Measurements from ENCODE around the gene UNC93A. TPM values are rescaled to one million over a fixed set of nuclear protein-coding genes. Genes with fewer than 3 reads are reported as not detected.

UNC93A gene
- total and polyA plus RNA-seq, 2 donors (not counting 1 experiment from before 2014, with no cell fraction given) = not detected

- intact Hi-C loops (cut with micrococcal nuclease) = no loop called here
- no peaks in the 10 kb centered on the region for H3K36me3 ChIP-seq (replicated peaks in 1 of 2; ENCODE audit: control extremely low read depth in 1 of 2, control insufficient read depth in 1 of 2, extremely low read depth in 1 of 2, insufficient read depth in 2 of 2, low read length in 1 of 2)
- WGBS (ENCODE audit: insufficient coverage) = 89% methylated on average over 7 of the region's 9 CpGs
- DNase-seq (no peak), ATAC-seq (ENCODE audit: low read depth) (no peak)
- H2AFZ ChIP-seq (ENCODE audit: insufficient read depth, low read depth, low read length, poor library complexity, severe bottlenecking) = no peak overlapping the region
- ChIA-PET POLR2A (no interaction called here), CTCF (no interaction called here)
- Mint-ChIP-seq H3K4me1 (peaks cover 2% of the 10 kb centered on the region), H3K9me3 (ENCODE audit: insufficient read depth) (no peaks in the 10 kb centered on the region), H3K27ac (no peak overlapping the region), H3K4me3 (no peak overlapping the region), H3K27me3 (peaks cover 12% of the 10 kb centered on the region)
- no peak overlapping the region for H3K27ac ChIP-seq (ENCODE audit: low read length in 2 of 2)
- H3K79me2 ChIP-seq (ENCODE audit: control insufficient read depth, insufficient read depth, low read length) = no peaks in the 10 kb centered on the region
- no peaks in the 10 kb centered on the region for H3K4me1 ChIP-seq (ENCODE audit: control insufficient read depth in 2 of 2, insufficient read depth in 2 of 2, low read length in 2 of 2)
- H3K9me3 ChIP-seq (ENCODE audit: control extremely low read depth in 1 of 3, control insufficient read depth in 2 of 3, insufficient read depth in 1 of 3, low read length in 2 of 3) = no peaks in the 10 kb centered on the region
- no peak overlapping the region for H3K4me2 ChIP-seq (replicated peaks; ENCODE audit: low read depth, low read length, poor library complexity, severe bottlenecking)
- H4K20me1 ChIP-seq (ENCODE audit: control insufficient read depth, insufficient read depth, low read length, poor library complexity, severe bottlenecking) = no peaks in the 10 kb centered on the region
- no peak overlapping the region for H3K4me3 ChIP-seq (ENCODE audit: control extremely low read depth in 1 of 5, extremely low read depth in 1 of 5, insufficient read depth in 1 of 5, low read depth in 2 of 5, low read length in 4 of 5)
- no peak for TF ChIP-seq CTCF (IDR thresholded peaks at IDR 0.05)
- no peak for TF ChIP-seq EZH2 (IDR thresholded peaks at IDR 0.05; ENCODE audit: borderline replicate concordance, insufficient read depth, low read depth, low read length, poor library complexity, severe bottlenecking)
- peaks cover 0 to 4% (median 0%) of the 10 kb centered on the region in 4 experiments for H3K27me3 ChIP-seq (replicated peaks in 1 of 4; ENCODE audit: control extremely low read depth in 1 of 4, control insufficient read depth in 3 of 4, insufficient read depth in 4 of 4, low read length in 3 of 4)
- no peak overlapping the region for H3K9ac ChIP-seq (ENCODE audit: low read length)
These were observed 39.6 kb downstream of the UNC93A start for GRCh38 chr6:167330750-167331149.

- Histone ChIP-seq H3K27me3 (replicated peaks in 1 of 4; ENCODE audit: control extremely low read depth in 1 of 4, control insufficient read depth in 3 of 4, insufficient read depth in 4 of 4, low read length in 3 of 4) (peaks cover 0 to 4% (median 0%) of the 10 kb centered on the region in 4 experiments), H3K36me3 (replicated peaks in 1 of 2; ENCODE audit: control extremely low read depth in 1 of 2, control insufficient read depth in 1 of 2, extremely low read depth in 1 of 2, insufficient read depth in 2 of 2, low read length in 1 of 2) (no peaks in the 10 kb centered on the region), H3K4me3 (ENCODE audit: control extremely low read depth in 1 of 5, extremely low read depth in 1 of 5, insufficient read depth in 1 of 5, low read depth in 2 of 5, low read length in 4 of 5) (no peak overlapping the region), H3K9me3 (ENCODE audit: control extremely low read depth in 1 of 3, control insufficient read depth in 2 of 3, insufficient read depth in 1 of 3, low read length in 2 of 3) (peaks cover 0 to 1% (median 0%) of the 10 kb centered on the region in 3 donors), H4K20me1 (ENCODE audit: control insufficient read depth, insufficient read depth, low read length, poor library complexity, severe bottlenecking) (no peaks in the 10 kb centered on the region), H3K4me1 (ENCODE audit: control insufficient read depth in 2 of 2, insufficient read depth in 2 of 2, low read length in 2 of 2) (no peaks in the 10 kb centered on the region), H3K9ac (ENCODE audit: low read length) (no peak overlapping the region), H2AFZ (ENCODE audit: insufficient read depth, low read depth, low read length, poor library complexity, severe bottlenecking) (no peak overlapping the region), H3K4me2 (replicated peaks; ENCODE audit: low read depth, low read length, poor library complexity, severe bottlenecking) (no peak overlapping the region), H3K79me2 (ENCODE audit: control insufficient read depth, insufficient read depth, low read length) (no peaks in the 10 kb centered on the region), H3K27ac (ENCODE audit: low read length in 2 of 2) (no peak overlapping the region)
- ChIA-PET CTCF (no interaction called here), POLR2A (no interaction called here)
- ATAC-seq (ENCODE audit: low read depth) (no peak), DNase-seq (no peak)
- intact Hi-C loops (cut with micrococcal nuclease) = no loop called here
- no peak for TF ChIP-seq EZH2 (IDR thresholded peaks at IDR 0.05; ENCODE audit: borderline replicate concordance, insufficient read depth, low read depth, low read length, poor library complexity, severe bottlenecking)
- TF ChIP-seq CTCF (IDR thresholded peaks at IDR 0.05) = no peak
- Mint-ChIP-seq H3K9me3 (ENCODE audit: insufficient read depth) (no peaks in the 10 kb centered on the region), H3K27me3 (peaks cover 11% of the 10 kb centered on the region), H3K4me1 (peaks cover 2% of the 10 kb centered on the region), H3K4me3 (no peak overlapping the region), H3K27ac (no peak overlapping the region)
- WGBS (ENCODE audit: insufficient coverage) = 96% methylated on average over 9 of the region's 11 CpGs
These were observed 40.5 kb downstream of the UNC93A start for GRCh38 chr6:167331565-167331964.

Measured in B cell (primary cell).